Measurements from ENCODE around the gene ZNF394.

DNA sequence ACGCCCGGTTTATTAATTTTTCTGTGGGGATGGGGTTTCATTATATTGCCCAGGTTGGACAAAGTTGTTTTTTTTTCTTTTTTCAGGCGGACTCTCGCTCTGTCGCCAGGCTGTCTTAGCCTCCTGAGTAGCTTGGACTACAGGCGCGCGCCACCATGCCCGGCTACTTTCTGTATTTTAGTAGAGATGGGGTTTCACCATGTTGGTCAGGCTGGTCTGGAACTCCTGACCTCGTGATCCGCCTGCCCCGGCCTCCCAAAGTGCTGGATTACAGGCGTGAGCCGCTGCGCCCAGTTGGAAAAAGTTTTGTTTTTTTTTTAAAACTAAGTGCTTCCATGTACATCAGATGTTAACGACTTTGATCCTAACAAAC is 542 bp upstream of the ZNF394 start:
- TF ChIP-seq, protein P1, sequence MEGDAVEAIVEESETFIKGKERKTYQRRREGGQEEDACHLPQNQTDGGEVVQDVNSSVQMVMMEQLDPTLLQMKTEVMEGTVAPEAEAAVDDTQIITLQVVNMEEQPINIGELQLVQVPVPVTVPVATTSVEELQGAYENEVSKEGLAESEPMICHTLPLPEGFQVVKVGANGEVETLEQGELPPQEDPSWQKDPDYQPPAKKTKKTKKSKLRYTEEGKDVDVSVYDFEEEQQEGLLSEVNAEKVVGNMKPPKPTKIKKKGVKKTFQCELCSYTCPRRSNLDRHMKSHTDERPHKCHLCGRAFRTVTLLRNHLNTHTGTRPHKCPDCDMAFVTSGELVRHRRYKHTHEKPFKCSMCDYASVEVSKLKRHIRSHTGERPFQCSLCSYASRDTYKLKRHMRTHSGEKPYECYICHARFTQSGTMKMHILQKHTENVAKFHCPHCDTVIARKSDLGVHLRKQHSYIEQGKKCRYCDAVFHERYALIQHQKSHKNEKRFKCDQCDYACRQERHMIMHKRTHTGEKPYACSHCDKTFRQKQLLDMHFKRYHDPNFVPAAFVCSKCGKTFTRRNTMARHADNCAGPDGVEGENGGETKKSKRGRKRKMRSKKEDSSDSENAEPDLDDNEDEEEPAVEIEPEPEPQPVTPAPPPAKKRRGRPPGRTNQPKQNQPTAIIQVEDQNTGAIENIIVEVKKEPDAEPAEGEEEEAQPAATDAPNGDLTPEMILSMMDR (optimal IDR thresholded peaks at IDR 0.05 in 1 of 3, IDR thresholded peaks at IDR 0.05 in 1 of 3, conservative IDR thresholded peaks at IDR 0.05 in 1 of 3; ENCODE audit: extremely low read depth in 1 of 3, insufficient read depth in 2 of 3, low read length in 3 of 3), result no peak
- no peak for TF ChIP-seq EZH2 (IDR thresholded peaks at IDR 0.05; ENCODE audit: low read length)
